EH (cell line): ENCODE results near the gene ANKRD1.

Source experiments
- DNase-seq: peaks from one replicate; pipeline ENCODE4 v3.0.0-alpha.2; 2015; ENCODE audit warnings: low read depth

Gene ANKRD1

GRCh38 chr10:90920986-90921666, at the start of gene ANKRD1:
TSS of gene ANKRD1 (minus strand) at chr10:90921087. CDS start at chr10:90921027, 60 bp downstream.
- DNase-seq = peak; percentile 97

GRCh38 chr10:90969947-90970673, 49.2 kb upstream of the ANKRD1 start:
- DNase-seq = peak; percentile 87

GRCh38 chr10:90969121-90969534, 48.2 kb upstream of the ANKRD1 start:
- DNase-seq = peak; percentile 47

GRCh38 chr10:90968328-90969081, 47.6 kb upstream of the ANKRD1 start:
- peak; percentile 91 for DNase-seq

- no peak for DNase-seq
Observed at GRCh38 chr10:90967865-90968264, 47.0 kb upstream of the ANKRD1 start.

GRCh38 chr10:90966146-90966545, 45.3 kb upstream of the ANKRD1 start:
- DNase-seq = peak; percentile 28

- DNase-seq = no peak
Observed at GRCh38 chr10:90965720-90966119, 44.8 kb upstream of the ANKRD1 start.

GRCh38 chr10:90964781-90965465, 44.0 kb upstream of the ANKRD1 start:
- peak; percentile 59 for DNase-seq

GRCh38 chr10:90963331-90963730, 42.4 kb upstream of the ANKRD1 start:
- no peak for DNase-seq

- peak; percentile 99 for DNase-seq
Observed at GRCh38 chr10:90960355-90960814, 39.5 kb upstream of the ANKRD1 start.

- DNase-seq = no peak
Observed at GRCh38 chr10:90959826-90960225, 38.9 kb upstream of the ANKRD1 start.

- DNase-seq = no peak
Observed at GRCh38 chr10:90958781-90959180, 37.9 kb upstream of the ANKRD1 start.

- DNase-seq = peak; percentile 91
Observed at GRCh38 chr10:90947030-90947960, 26.4 kb upstream of the ANKRD1 start.

- peak; percentile 43 for DNase-seq
Observed at GRCh38 chr10:90945491-90946070, 24.7 kb upstream of the ANKRD1 start.

GRCh38 chr10:90944749-90945148, 23.9 kb upstream of the ANKRD1 start:
- DNase-seq = no peak

GRCh38 chr10:90942980-90943379, 22.1 kb upstream of the ANKRD1 start:
- DNase-seq = peak; percentile 52

GRCh38 chr10:90939648-90940047, 18.8 kb upstream of the ANKRD1 start:
- DNase-seq = no peak

GRCh38 chr10:90939116-90939515, 18.2 kb upstream of the ANKRD1 start:
- DNase-seq = no peak

GRCh38 chr10:90937645-90938258, 16.9 kb upstream of the ANKRD1 start:
- DNase-seq = peak; percentile 47

GRCh38 chr10:90936276-90936659, 15.4 kb upstream of the ANKRD1 start:
- no peak for DNase-seq
